ENCODE measurements around the gene MYBPH. TPM values are rescaled to one million over a fixed set of nuclear protein-coding genes. Genes with fewer than 3 reads are reported as not detected.

Gene MYBPH
- polyA plus RNA-seq, 1 donor from 2014 or later = not detected

DNA sequence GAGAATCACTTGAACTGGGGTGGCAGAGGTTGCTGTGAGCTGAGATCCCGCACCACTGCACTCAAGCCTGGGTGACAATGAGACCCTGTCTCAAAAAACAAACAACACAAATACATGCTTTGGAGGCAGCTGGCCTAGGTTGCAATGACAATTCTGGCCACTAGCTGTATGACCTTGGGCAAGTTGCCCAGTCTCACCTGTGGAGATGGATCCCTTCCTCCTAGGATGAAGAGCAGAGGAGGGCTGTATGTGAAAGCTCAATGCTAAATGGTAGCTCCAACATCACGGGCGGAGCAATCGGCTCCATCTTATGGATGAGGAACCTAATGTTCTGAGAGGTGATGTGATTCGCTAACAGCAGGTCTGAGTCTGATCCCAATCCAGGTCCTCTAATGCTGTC, 27.5 kb downstream of the MYBPH start:
- H2AFZ ChIP-seq (ENCODE audit: low read depth, low read length) = no peak overlapping the region
- no peaks in the 10 kb centered on the region for H3F3A ChIP-seq (ENCODE audit: insufficient read depth, low read length, poor library complexity, severe bottlenecking)
- TF ChIP-seq, protein P1, sequence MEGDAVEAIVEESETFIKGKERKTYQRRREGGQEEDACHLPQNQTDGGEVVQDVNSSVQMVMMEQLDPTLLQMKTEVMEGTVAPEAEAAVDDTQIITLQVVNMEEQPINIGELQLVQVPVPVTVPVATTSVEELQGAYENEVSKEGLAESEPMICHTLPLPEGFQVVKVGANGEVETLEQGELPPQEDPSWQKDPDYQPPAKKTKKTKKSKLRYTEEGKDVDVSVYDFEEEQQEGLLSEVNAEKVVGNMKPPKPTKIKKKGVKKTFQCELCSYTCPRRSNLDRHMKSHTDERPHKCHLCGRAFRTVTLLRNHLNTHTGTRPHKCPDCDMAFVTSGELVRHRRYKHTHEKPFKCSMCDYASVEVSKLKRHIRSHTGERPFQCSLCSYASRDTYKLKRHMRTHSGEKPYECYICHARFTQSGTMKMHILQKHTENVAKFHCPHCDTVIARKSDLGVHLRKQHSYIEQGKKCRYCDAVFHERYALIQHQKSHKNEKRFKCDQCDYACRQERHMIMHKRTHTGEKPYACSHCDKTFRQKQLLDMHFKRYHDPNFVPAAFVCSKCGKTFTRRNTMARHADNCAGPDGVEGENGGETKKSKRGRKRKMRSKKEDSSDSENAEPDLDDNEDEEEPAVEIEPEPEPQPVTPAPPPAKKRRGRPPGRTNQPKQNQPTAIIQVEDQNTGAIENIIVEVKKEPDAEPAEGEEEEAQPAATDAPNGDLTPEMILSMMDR (IDR thresholded peaks at IDR 0.05; ENCODE audit: poor library complexity, severe bottlenecking) = peak; percentile 17
- no peak for TF ChIP-seq EZH2 (IDR thresholded peaks at IDR 0.05; ENCODE audit: borderline replicate concordance, insufficient read depth, low read length, poor library complexity, severe bottlenecking)
- no peaks in the 10 kb centered on the region for H3K9me2 ChIP-seq (ENCODE audit: insufficient read depth, low read length)
- no peaks in the 10 kb centered on the region for H3K27me3 ChIP-seq (ENCODE audit: insufficient read depth, low read depth, low read length)
- H3K9me3 ChIP-seq (ENCODE audit: low read length) = no peaks in the 10 kb centered on the region
- H3K4me3 ChIP-seq (ENCODE audit: low read length) = no peak overlapping the region
- no peak overlapping the region for H3K9ac ChIP-seq (ENCODE audit: low read length)
- H3K79me2 ChIP-seq (replicated peaks; ENCODE audit: insufficient read depth, low read length) = no peaks in the 10 kb centered on the region
- H3K4me2 ChIP-seq (ENCODE audit: low read length) = no peak overlapping the region
- H3K36me3 ChIP-seq (ENCODE audit: insufficient read depth, low read length) = no peaks in the 10 kb centered on the region
- no peaks in the 10 kb centered on the region for H4K20me1 ChIP-seq (ENCODE audit: insufficient read depth)
- H3K27ac ChIP-seq (ENCODE audit: low read length) = no peak overlapping the region

DNA sequence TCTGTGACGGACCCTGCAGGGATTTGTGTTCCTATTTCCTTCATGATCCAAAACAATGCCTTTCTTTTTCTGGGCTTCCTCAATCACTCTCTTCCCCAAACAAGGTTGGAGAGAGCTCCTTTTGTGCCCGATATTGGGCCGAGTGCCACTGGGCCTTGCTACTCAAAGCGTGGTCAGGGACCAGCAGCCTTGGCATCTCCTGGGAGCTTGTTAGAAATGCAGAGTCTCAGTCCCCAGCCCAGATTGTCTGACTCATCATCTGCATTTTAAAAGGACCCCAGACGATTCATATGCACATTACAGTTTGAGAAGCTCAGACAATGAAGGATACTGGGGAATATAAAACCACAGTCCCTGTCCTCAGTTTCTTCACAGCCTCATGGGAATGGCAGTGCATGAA, 28.2 kb downstream of the MYBPH start:
- Histone ChIP-seq H3K4me3 (ENCODE audit: low read length) (no peak overlapping the region), H3K27me3 (ENCODE audit: insufficient read depth, low read depth, low read length) (no peaks in the 10 kb centered on the region), H3F3A (ENCODE audit: insufficient read depth, low read length, poor library complexity, severe bottlenecking) (no peaks in the 10 kb centered on the region), H3K36me3 (ENCODE audit: insufficient read depth, low read length) (no peaks in the 10 kb centered on the region), H3K9me3 (ENCODE audit: low read length) (no peaks in the 10 kb centered on the region), H3K79me2 (replicated peaks; ENCODE audit: insufficient read depth, low read length) (no peaks in the 10 kb centered on the region), H2AFZ (ENCODE audit: low read depth, low read length) (no peak overlapping the region), H3K27ac (ENCODE audit: low read length) (no peak overlapping the region), H3K4me2 (ENCODE audit: low read length) (no peak overlapping the region), H3K9ac (ENCODE audit: low read length) (no peak overlapping the region), H4K20me1 (ENCODE audit: insufficient read depth) (no peaks in the 10 kb centered on the region), H3K9me2 (ENCODE audit: insufficient read depth, low read length) (no peaks in the 10 kb centered on the region)
- TF ChIP-seq MXI1 (conservative IDR thresholded peaks at IDR 0.05; ENCODE audit: poor library complexity, severe bottlenecking) = no peak
- no peak for TF ChIP-seq TAF1 (IDR thresholded peaks at IDR 0.05; ENCODE audit: low read depth)
- TF ChIP-seq, protein P2, sequence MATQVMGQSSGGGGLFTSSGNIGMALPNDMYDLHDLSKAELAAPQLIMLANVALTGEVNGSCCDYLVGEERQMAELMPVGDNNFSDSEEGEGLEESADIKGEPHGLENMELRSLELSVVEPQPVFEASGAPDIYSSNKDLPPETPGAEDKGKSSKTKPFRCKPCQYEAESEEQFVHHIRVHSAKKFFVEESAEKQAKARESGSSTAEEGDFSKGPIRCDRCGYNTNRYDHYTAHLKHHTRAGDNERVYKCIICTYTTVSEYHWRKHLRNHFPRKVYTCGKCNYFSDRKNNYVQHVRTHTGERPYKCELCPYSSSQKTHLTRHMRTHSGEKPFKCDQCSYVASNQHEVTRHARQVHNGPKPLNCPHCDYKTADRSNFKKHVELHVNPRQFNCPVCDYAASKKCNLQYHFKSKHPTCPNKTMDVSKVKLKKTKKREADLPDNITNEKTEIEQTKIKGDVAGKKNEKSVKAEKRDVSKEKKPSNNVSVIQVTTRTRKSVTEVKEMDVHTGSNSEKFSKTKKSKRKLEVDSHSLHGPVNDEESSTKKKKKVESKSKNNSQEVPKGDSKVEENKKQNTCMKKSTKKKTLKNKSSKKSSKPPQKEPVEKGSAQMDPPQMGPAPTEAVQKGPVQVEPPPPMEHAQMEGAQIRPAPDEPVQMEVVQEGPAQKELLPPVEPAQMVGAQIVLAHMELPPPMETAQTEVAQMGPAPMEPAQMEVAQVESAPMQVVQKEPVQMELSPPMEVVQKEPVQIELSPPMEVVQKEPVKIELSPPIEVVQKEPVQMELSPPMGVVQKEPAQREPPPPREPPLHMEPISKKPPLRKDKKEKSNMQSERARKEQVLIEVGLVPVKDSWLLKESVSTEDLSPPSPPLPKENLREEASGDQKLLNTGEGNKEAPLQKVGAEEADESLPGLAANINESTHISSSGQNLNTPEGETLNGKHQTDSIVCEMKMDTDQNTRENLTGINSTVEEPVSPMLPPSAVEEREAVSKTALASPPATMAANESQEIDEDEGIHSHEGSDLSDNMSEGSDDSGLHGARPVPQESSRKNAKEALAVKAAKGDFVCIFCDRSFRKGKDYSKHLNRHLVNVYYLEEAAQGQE (IDR thresholded peaks at IDR 0.05; ENCODE audit: borderline replicate concordance) = no peak
- no peak for TF ChIP-seq POLR2AphosphoS5 (IDR thresholded peaks at IDR 0.05)
- TF ChIP-seq, protein P1 (IDR thresholded peaks at IDR 0.05; ENCODE audit: poor library complexity, severe bottlenecking) = no peak
- no peak for TF ChIP-seq SMC3 (conservative IDR thresholded peaks at IDR 0.05; ENCODE audit: poor library complexity)
- no peak for TF ChIP-seq EP300 (conservative IDR thresholded peaks at IDR 0.05; ENCODE audit: poor library complexity, severe bottlenecking)
- TF ChIP-seq EZH2 (IDR thresholded peaks at IDR 0.05; ENCODE audit: borderline replicate concordance, insufficient read depth, low read length, poor library complexity, severe bottlenecking) = no peak
- no peak for TF ChIP-seq RAD21 (conservative IDR thresholded peaks at IDR 0.05)

Measured in neural cell (in vitro differentiated cells).